Measurements from ENCODE around the gene ISLR2.
"Not testable (repeated sequence)": the region's sequence is repeated elsewhere in the genome, so short reads cannot be mapped to it uniquely, and the experiment has no call there.

ISLR2 gene

GRCh38 chr15:74108111-74108510 is 22.3 kb upstream of the ISLR2 start:
- TF ChIP-seq EZH2 (IDR thresholded peaks at IDR 0.05; ENCODE audit: borderline replicate concordance, low read depth, low read length, severe bottlenecking) = no peak
- TF ChIP-seq, protein P1, sequence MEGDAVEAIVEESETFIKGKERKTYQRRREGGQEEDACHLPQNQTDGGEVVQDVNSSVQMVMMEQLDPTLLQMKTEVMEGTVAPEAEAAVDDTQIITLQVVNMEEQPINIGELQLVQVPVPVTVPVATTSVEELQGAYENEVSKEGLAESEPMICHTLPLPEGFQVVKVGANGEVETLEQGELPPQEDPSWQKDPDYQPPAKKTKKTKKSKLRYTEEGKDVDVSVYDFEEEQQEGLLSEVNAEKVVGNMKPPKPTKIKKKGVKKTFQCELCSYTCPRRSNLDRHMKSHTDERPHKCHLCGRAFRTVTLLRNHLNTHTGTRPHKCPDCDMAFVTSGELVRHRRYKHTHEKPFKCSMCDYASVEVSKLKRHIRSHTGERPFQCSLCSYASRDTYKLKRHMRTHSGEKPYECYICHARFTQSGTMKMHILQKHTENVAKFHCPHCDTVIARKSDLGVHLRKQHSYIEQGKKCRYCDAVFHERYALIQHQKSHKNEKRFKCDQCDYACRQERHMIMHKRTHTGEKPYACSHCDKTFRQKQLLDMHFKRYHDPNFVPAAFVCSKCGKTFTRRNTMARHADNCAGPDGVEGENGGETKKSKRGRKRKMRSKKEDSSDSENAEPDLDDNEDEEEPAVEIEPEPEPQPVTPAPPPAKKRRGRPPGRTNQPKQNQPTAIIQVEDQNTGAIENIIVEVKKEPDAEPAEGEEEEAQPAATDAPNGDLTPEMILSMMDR (IDR thresholded peaks at IDR 0.05; ENCODE audit: borderline replicate concordance, extremely low read depth, low read length, poor library complexity, severe bottlenecking) = no peak
- Histone ChIP-seq H3K27ac (ENCODE audit: low read length) (no peak overlapping the region), H3K9me3 (ENCODE audit: insufficient read depth, low read length, severe bottlenecking) (no peaks in the 10 kb centered on the region), H3K9ac (ENCODE audit: low read depth, low read length) (no peak overlapping the region), H4K20me1 (ENCODE audit: insufficient read depth, low read length) (no peaks in the 10 kb centered on the region), H3K4me3 (ENCODE audit: low read depth in 1 of 2, low read length in 2 of 2) (no peak overlapping the region), H3K27me3 (ENCODE audit: insufficient read depth, low read length, poor library complexity) (no peaks in the 10 kb centered on the region), H3K36me3 (ENCODE audit: insufficient read depth, low read length) (no peaks in the 10 kb centered on the region), H2AFZ (ENCODE audit: low read depth, low read length) (no peak overlapping the region), H3K4me1 (ENCODE audit: insufficient read depth, low read length) (no peaks in the 10 kb centered on the region), H3K79me2 (ENCODE audit: insufficient read depth, low read length) (no peaks in the 10 kb centered on the region), H3K4me2 (ENCODE audit: insufficient read depth, low read length) (no peak overlapping the region)
- no peak for ATAC-seq (ENCODE audit: insufficient read depth, low read depth)
- DNase-seq = no peak

- not testable (repeated sequence) for H4K20me1 ChIP-seq (ENCODE audit: insufficient read depth, low read length); H3K36me3 ChIP-seq (ENCODE audit: insufficient read depth, low read length); H3K27me3 ChIP-seq (ENCODE audit: insufficient read depth, low read length, poor library complexity); H3K79me2 ChIP-seq (ENCODE audit: insufficient read depth, low read length); H2AFZ ChIP-seq (ENCODE audit: low read depth, low read length); H3K9me3 ChIP-seq (ENCODE audit: insufficient read depth, low read length, severe bottlenecking); H3K4me2 ChIP-seq (ENCODE audit: insufficient read depth, low read length); ATAC-seq (ENCODE audit: insufficient read depth, low read depth); H3K4me1 ChIP-seq (ENCODE audit: insufficient read depth, low read length); H3K27ac ChIP-seq (ENCODE audit: low read length); H3K4me3 ChIP-seq (ENCODE audit: low read depth in 1 of 2, low read length in 2 of 2); DNase-seq; H3K9ac ChIP-seq (ENCODE audit: low read depth, low read length)
- TF ChIP-seq, protein P1 (IDR thresholded peaks at IDR 0.05; ENCODE audit: borderline replicate concordance, extremely low read depth, low read length, poor library complexity, severe bottlenecking) = peak; percentile 23
Observed at GRCh38 chr15:74108611-74109010, 21.8 kb upstream of the ISLR2 start.

- Histone ChIP-seq H3K36me3 (ENCODE audit: insufficient read depth, low read length) (no peaks in the 10 kb centered on the region), H3K9me3 (ENCODE audit: insufficient read depth, low read length, severe bottlenecking) (no peaks in the 10 kb centered on the region), H3K9ac (ENCODE audit: low read depth, low read length) (no peak overlapping the region), H4K20me1 (ENCODE audit: insufficient read depth, low read length) (no peaks in the 10 kb centered on the region), H3K27ac (ENCODE audit: low read length) (no peak overlapping the region), H3K4me3 (ENCODE audit: low read depth in 1 of 2, low read length in 2 of 2) (no peak overlapping the region), H3K4me1 (ENCODE audit: insufficient read depth, low read length) (no peaks in the 10 kb centered on the region), H3K27me3 (ENCODE audit: insufficient read depth, low read length, poor library complexity) (no peaks in the 10 kb centered on the region), H3K79me2 (ENCODE audit: insufficient read depth, low read length) (no peaks in the 10 kb centered on the region), H3K4me2 (ENCODE audit: insufficient read depth, low read length) (no peak overlapping the region), H2AFZ (ENCODE audit: low read depth, low read length) (no peak overlapping the region)
- TF ChIP-seq, protein P1 (IDR thresholded peaks at IDR 0.05; ENCODE audit: borderline replicate concordance, extremely low read depth, low read length, poor library complexity, severe bottlenecking) = no peak
- no peak for TF ChIP-seq EZH2 (IDR thresholded peaks at IDR 0.05; ENCODE audit: borderline replicate concordance, low read depth, low read length, severe bottlenecking)
- DNase-seq = no peak
- ATAC-seq (ENCODE audit: insufficient read depth, low read depth) = no peak
Observed at GRCh38 chr15:74109713-74110112, 20.7 kb upstream of the ISLR2 start.

DNA sequence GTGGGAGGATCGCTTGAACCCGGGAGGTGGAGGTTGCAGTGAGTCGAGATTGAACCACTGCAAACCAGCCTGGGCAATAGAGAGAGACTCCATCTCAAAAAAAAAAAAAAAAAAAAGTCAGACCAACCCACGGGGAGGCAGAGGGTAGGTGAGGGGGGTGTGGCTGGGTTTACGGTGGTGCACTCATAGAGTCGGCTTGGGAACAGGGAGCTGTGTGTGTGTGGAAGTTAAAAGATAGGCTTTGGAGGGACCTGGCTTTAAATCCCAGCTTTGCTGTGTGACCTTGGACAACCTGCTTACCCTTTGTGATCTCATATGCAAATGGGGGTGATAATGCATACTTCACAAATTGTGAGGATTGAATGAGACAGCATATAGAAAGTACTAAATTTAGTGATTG is 10.0 kb upstream of the ISLR2 start:
- Histone ChIP-seq H3K27ac (ENCODE audit: low read length) (no peak overlapping the region), H3K4me3 (ENCODE audit: low read depth in 1 of 2, low read length in 2 of 2) (no peak overlapping the region), H3K79me2 (ENCODE audit: insufficient read depth, low read length) (no peaks in the 10 kb centered on the region), H3K9me3 (ENCODE audit: insufficient read depth, low read length, severe bottlenecking) (no peaks in the 10 kb centered on the region), H3K36me3 (ENCODE audit: insufficient read depth, low read length) (no peaks in the 10 kb centered on the region), H3K27me3 (ENCODE audit: insufficient read depth, low read length, poor library complexity) (no peaks in the 10 kb centered on the region), H3K4me1 (ENCODE audit: insufficient read depth, low read length) (peaks cover 10% of the 10 kb centered on the region; the same call in 1 of the 2 replicates), H3K4me2 (ENCODE audit: insufficient read depth, low read length) (no peak overlapping the region), H4K20me1 (ENCODE audit: insufficient read depth, low read length) (no peaks in the 10 kb centered on the region), H3K9ac (ENCODE audit: low read depth, low read length) (no peak overlapping the region), H2AFZ (ENCODE audit: low read depth, low read length) (no peak overlapping the region)
- TF ChIP-seq, protein P1 (IDR thresholded peaks at IDR 0.05; ENCODE audit: borderline replicate concordance, extremely low read depth, low read length, poor library complexity, severe bottlenecking) = no peak
- TF ChIP-seq EZH2 (IDR thresholded peaks at IDR 0.05; ENCODE audit: borderline replicate concordance, low read depth, low read length, severe bottlenecking) = no peak
- ATAC-seq (ENCODE audit: insufficient read depth, low read depth) (no peak), DNase-seq (no peak)
